ENCODE results near the gene SEMA5A. TPM values are rescaled to one million over a fixed set of nuclear protein-coding genes. Genes with fewer than 3 reads are reported as not detected.

The SEMA5A gene
- total and polyA plus RNA-seq, 4 experiments from 2014 or later = 1.1 to 4.5 (median 2.4) TPM

DNA sequence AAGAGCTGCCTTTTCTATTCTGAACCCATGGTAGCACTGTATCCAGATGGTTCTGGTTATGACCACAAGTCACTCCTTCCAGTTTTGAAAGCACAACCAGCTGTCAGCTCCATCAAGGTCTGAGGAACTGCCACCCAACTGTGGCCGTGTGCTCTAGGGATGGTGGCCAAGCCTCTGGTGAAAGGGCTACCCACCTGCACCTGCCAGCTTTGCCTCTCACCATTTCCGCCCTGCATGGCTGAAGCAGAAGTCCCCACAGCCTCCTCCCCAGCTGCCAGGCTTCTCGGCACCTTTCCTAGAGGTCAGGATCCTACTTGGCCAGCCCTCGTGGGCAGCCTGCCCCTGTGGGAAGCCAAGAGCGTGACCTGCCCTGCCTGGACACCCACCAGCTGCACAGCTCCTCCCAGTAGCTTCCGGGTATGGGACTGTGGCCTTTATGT is 16.8 kb downstream of the SEMA5A start:
- H3K27me3 Mint-ChIP-seq = no peaks in the 10 kb centered on the region
- Histone ChIP-seq H3K36me3 (ENCODE audit: insufficient read depth, low read length) (no peaks in the 10 kb centered on the region), H3K9me3 (ENCODE audit: control insufficient read depth in 1 of 2, low read length in 2 of 2) (no peaks in the 10 kb centered on the region), H3K27ac (ENCODE audit: low read depth, low read length) (no peak overlapping the region), H3K27me3 (ENCODE audit: insufficient read depth, low read length) (no peaks in the 10 kb centered on the region), H3K4me1 (ENCODE audit: insufficient read depth, low read length) (no peaks in the 10 kb centered on the region), H3K4me3 (ENCODE audit: low read length in 2 of 2) (no peak overlapping the region)
- no peak for DNase-seq
- intact Hi-C loops (cut with micrococcal nuclease) = no loop called here
- H3K36me3 Mint-ChIP-seq = no peaks in the 10 kb centered on the region
- no peaks in the 10 kb centered on the region for H3K4me1 Mint-ChIP-seq
- POLR2A ChIA-PET (ENCODE audit: partially characterized antibody) = no interaction called here
- no peak overlapping the region for H3K4me3 Mint-ChIP-seq
- CTCF ChIA-PET (ENCODE audit: partially characterized antibody) = no interaction called here
- no peak overlapping the region for H3K27ac Mint-ChIP-seq
- H3K9me3 Mint-ChIP-seq = peaks cover 0 to 4% (median 0%) of the 10 kb centered on the region in 8 donors

DNA sequence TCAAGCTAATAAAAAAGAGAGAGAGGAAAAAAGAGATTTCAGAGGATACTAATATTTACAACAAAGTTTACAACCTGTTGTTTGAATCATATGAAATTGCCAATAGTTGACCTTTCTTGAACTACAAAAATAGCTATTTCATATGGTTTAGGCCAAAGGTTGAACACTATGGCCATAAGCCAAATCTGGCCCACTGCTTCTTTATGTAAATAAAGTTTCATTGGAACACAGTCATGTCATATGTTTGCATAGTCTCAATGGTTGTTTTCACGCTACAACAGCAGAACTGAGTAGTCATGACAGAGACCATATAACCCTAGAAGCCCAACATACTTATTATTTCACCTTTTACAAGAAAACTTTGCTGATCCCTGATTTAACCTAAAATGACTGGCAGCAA is 20.9 kb downstream of the SEMA5A start:
- POLR2A ChIA-PET (ENCODE audit: partially characterized antibody) = no interaction called here
- H3K27me3 ChIP-seq (ENCODE audit: insufficient read depth, low read length) = no peaks in the 10 kb centered on the region
- no peaks in the 10 kb centered on the region for H3K36me3 Mint-ChIP-seq
- no peak overlapping the region for H3K4me3 Mint-ChIP-seq
- no peaks in the 10 kb centered on the region for H3K4me1 Mint-ChIP-seq
- no peaks in the 10 kb centered on the region for H3K36me3 ChIP-seq (ENCODE audit: insufficient read depth, low read length)
- no peaks in the 10 kb centered on the region for H3K9me3 ChIP-seq (ENCODE audit: control insufficient read depth in 1 of 2, low read length in 2 of 2)
- H3K27ac ChIP-seq (ENCODE audit: low read depth, low read length) = no peak overlapping the region
- intact Hi-C loops (cut with micrococcal nuclease) = no loop called here
- CTCF ChIA-PET (ENCODE audit: partially characterized antibody) = no interaction called here
- no peak overlapping the region for H3K4me3 ChIP-seq (ENCODE audit: low read length in 2 of 2)
- H3K27ac Mint-ChIP-seq = no peak overlapping the region
- peaks cover 0 to 3% (median 0%) of the 10 kb centered on the region in 8 donors for H3K9me3 Mint-ChIP-seq
- H3K27me3 Mint-ChIP-seq = no peaks in the 10 kb centered on the region
- DNase-seq = no peak
- no peaks in the 10 kb centered on the region for H3K4me1 ChIP-seq (ENCODE audit: insufficient read depth, low read length)

DNA sequence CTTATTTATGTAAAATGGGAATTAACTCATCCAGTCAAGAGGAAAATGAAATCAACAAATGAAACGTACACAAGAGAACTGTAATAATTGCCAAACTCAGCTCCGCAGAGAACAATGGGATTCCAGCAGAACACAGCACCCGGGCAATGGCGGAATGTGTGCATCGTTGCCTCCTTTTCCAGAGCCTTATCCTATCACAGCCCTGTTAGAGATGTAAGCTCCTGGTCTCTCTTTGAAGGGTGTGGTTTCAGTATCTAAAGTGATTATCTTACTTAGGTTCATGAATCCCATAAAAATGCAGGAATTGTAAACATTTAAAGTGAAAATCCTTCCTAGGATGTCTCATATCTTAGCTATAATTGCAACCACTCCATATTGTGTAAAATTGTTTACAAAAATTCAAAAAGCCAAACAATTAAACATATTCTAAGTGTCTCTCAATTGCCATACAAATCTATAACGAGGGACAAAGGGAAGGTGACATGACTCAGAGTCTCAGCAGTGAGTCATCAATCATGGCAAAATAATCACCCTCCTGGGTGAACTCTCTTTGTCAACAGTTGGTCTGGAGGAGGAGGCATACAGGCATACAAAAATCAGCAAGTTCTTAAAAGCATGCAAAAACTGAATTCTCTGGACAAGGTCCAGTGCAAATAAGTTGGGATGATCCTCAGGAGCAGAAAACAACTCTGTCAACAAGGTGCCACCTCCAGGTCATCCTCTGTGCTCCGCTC is 22.6 kb downstream of the SEMA5A start:
- Mint-ChIP-seq H3K9me3 (no peaks in the 10 kb centered on the region), H3K36me3 (no peaks in the 10 kb centered on the region), H3K27ac (no peak overlapping the region), H3K4me3 (no peak overlapping the region), H3K4me1 (no peaks in the 10 kb centered on the region), H3K27me3 (no peaks in the 10 kb centered on the region)
- no peak for DNase-seq
- CTCF ChIA-PET (ENCODE audit: partially characterized antibody) = no interaction called here
- H3K9me3 ChIP-seq (ENCODE audit: control insufficient read depth in 1 of 2, low read length in 2 of 2) = no peaks in the 10 kb centered on the region
- no peaks in the 10 kb centered on the region for H3K4me1 ChIP-seq (ENCODE audit: insufficient read depth, low read length)
- POLR2A ChIA-PET (ENCODE audit: partially characterized antibody) = no interaction called here
- H3K27ac ChIP-seq (ENCODE audit: low read depth, low read length) = no peak overlapping the region
- H3K36me3 ChIP-seq (ENCODE audit: insufficient read depth, low read length) = no peaks in the 10 kb centered on the region
- intact Hi-C loops (cut with micrococcal nuclease) = no loop called here
- no peak overlapping the region for H3K4me3 ChIP-seq (ENCODE audit: low read length in 2 of 2)
- H3K27me3 ChIP-seq (ENCODE audit: insufficient read depth, low read length) = no peaks in the 10 kb centered on the region

DNA sequence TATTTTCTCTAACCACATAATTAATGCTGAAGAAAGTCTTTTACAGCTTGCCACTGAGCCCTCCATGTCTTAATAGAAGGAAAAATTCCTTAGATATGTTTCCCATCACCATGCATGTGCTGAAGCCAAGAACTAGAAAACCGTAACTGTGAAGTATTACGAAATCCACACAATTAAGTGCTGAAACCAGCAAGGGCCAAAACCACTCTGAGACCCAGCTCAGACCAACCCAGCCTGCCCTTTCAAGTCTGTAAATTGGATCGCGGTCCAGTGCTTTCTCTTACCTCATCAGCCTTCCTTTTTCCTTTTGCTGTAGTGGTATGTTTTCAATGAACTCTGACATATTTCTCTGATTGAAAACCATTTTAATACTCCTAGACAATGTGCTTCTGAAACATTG is 26.3 kb downstream of the SEMA5A start:
- H3K27me3 ChIP-seq (ENCODE audit: insufficient read depth, low read length) = no peaks in the 10 kb centered on the region
- H3K36me3 ChIP-seq (ENCODE audit: insufficient read depth, low read length) = no peaks in the 10 kb centered on the region
- no peak overlapping the region for H3K4me3 Mint-ChIP-seq
- CTCF ChIA-PET (ENCODE audit: partially characterized antibody) = no interaction called here
- POLR2A ChIA-PET (ENCODE audit: partially characterized antibody) = no interaction called here
- no peaks in the 10 kb centered on the region for H3K4me1 Mint-ChIP-seq
- H3K4me3 ChIP-seq (ENCODE audit: low read length in 2 of 2) = no peak overlapping the region
- peaks cover 0 to 4% (median 0%) of the 10 kb centered on the region in 8 donors for H3K9me3 Mint-ChIP-seq
- H3K27ac ChIP-seq (ENCODE audit: low read depth, low read length) = no peak overlapping the region
- no peak overlapping the region for H3K27ac Mint-ChIP-seq
- DNase-seq = no peak
- H3K9me3 ChIP-seq (ENCODE audit: control insufficient read depth in 1 of 2, low read length in 2 of 2) = no peaks in the 10 kb centered on the region
- H3K27me3 Mint-ChIP-seq = no peaks in the 10 kb centered on the region
- H3K4me1 ChIP-seq (ENCODE audit: insufficient read depth, low read length) = no peaks in the 10 kb centered on the region
- intact Hi-C loops (cut with micrococcal nuclease) = no loop called here
- no peaks in the 10 kb centered on the region for H3K36me3 Mint-ChIP-seq

DNA sequence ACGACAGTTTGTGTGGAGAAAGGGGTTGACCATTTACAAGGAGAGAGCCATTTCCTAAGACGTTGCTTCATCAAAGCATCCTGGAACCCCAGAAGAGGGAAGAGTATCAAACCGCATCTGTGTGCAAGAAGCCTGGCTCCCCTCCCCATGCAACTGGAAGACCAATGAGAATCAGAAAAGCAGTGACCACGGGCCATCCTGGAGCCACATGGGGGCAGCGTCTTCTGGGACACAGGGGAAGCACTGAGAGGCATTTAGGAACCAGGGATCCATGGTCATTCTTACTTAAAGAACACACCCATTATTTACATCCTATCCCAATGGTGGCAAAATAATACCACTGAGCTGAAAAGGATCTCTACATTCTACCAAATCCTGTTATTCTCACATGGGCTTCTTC is 29.3 kb downstream of the SEMA5A start:
- DNase-seq = no peak
- CTCF ChIA-PET (ENCODE audit: partially characterized antibody) = no interaction called here

DNA sequence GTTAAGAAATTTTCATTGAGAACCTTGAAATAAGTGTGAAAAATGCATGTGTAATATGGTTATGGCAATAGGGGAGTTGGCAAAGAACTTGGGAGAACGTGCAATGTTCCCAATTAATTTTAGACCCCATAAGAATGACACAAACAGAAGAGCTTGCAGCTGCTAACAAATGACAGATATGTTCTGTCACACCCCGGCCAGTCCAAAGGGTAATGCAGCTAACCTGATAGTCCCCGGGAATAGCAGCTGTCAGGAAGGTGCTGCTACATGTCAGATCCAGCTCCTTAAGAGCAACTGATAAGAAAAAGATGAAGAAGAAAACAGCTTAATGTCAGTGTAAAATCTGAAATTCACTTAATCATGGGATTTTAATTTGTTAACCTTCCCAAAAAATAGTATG is 30.4 kb downstream of the SEMA5A start:
- H3K27ac ChIP-seq (ENCODE audit: low read depth, low read length) = no peak overlapping the region
- no peaks in the 10 kb centered on the region for H3K36me3 ChIP-seq (ENCODE audit: insufficient read depth, low read length)
- no peak for DNase-seq
- no peak overlapping the region for H3K4me3 ChIP-seq (ENCODE audit: low read length in 2 of 2)
- ChIA-PET POLR2A (ENCODE audit: partially characterized antibody) (no interaction called here), CTCF (ENCODE audit: partially characterized antibody) (no interaction called here)
- Mint-ChIP-seq H3K9me3 (peaks cover 0 to 6% (median 0%) of the 10 kb centered on the region in 8 donors), H3K4me1 (no peaks in the 10 kb centered on the region), H3K4me3 (no peak overlapping the region), H3K27me3 (no peaks in the 10 kb centered on the region), H3K36me3 (no peaks in the 10 kb centered on the region), H3K27ac (no peak overlapping the region)
- H3K27me3 ChIP-seq (ENCODE audit: insufficient read depth, low read length) = no peaks in the 10 kb centered on the region
- intact Hi-C loops (cut with micrococcal nuclease) = no loop called here
- no peaks in the 10 kb centered on the region for H3K9me3 ChIP-seq (ENCODE audit: control insufficient read depth in 1 of 2, low read length in 2 of 2)
- no peaks in the 10 kb centered on the region for H3K4me1 ChIP-seq (ENCODE audit: insufficient read depth, low read length)

More for the DNA sequence above, 29.3 kb downstream of the SEMA5A start:
- H3K27me3 ChIP-seq (ENCODE audit: insufficient read depth, low read length) = no peaks in the 10 kb centered on the region
- Mint-ChIP-seq H3K4me3 (no peak overlapping the region), H3K27ac (no peak overlapping the region), H3K36me3 (no peaks in the 10 kb centered on the region), H3K4me1 (no peaks in the 10 kb centered on the region), H3K27me3 (no peaks in the 10 kb centered on the region), H3K9me3 (peaks cover 0 to 6% (median 0%) of the 10 kb centered on the region in 8 donors)
- no peaks in the 10 kb centered on the region for H3K4me1 ChIP-seq (ENCODE audit: insufficient read depth, low read length)
- H3K9me3 ChIP-seq (ENCODE audit: control insufficient read depth in 1 of 2, low read length in 2 of 2) = no peaks in the 10 kb centered on the region
- no peak overlapping the region for H3K4me3 ChIP-seq (ENCODE audit: low read length in 2 of 2)
- intact Hi-C loops (cut with micrococcal nuclease) = no loop called here
- POLR2A ChIA-PET (ENCODE audit: partially characterized antibody) = no interaction called here
- H3K27ac ChIP-seq (ENCODE audit: low read depth, low read length) = no peak overlapping the region
- H3K36me3 ChIP-seq (ENCODE audit: insufficient read depth, low read length) = no peaks in the 10 kb centered on the region

DNA sequence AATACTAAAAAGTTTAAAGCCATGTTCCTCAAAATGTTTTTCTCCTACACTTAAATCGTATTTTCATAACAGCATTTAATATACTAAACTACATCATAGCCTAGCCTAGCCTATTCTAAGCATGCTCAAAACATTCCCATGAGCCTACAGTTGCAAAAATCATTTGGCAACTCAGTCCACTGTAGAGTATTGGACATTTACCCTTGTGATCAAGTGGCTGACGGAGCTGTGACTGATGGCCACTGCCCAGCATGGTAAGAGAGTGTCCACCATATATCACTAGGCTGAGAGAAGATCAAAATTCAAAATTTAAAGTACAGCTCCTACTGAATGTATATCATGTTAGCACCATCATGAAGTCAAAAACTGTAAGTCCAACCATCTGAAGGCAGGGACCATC is 30.9 kb downstream of the SEMA5A start:
- H3K4me3 ChIP-seq (ENCODE audit: low read length in 2 of 2) = no peak overlapping the region
- no peak overlapping the region for H3K27ac ChIP-seq (ENCODE audit: low read depth, low read length)
- no peaks in the 10 kb centered on the region for H3K27me3 ChIP-seq (ENCODE audit: insufficient read depth, low read length)
- peaks cover 0 to 6% (median 0%) of the 10 kb centered on the region in 8 donors for H3K9me3 Mint-ChIP-seq
- no peak for DNase-seq
- H3K4me1 ChIP-seq (ENCODE audit: insufficient read depth, low read length) = no peaks in the 10 kb centered on the region
- H3K4me1 Mint-ChIP-seq = no peaks in the 10 kb centered on the region
- H3K36me3 Mint-ChIP-seq = no peaks in the 10 kb centered on the region
- H3K9me3 ChIP-seq (ENCODE audit: control insufficient read depth in 1 of 2, low read length in 2 of 2) = no peaks in the 10 kb centered on the region
- ChIA-PET POLR2A (ENCODE audit: partially characterized antibody) (no interaction called here), CTCF (ENCODE audit: partially characterized antibody) (no interaction called here)
- H3K27ac Mint-ChIP-seq = no peak overlapping the region
- H3K36me3 ChIP-seq (ENCODE audit: insufficient read depth, low read length) = no peaks in the 10 kb centered on the region
- H3K4me3 Mint-ChIP-seq = no peak overlapping the region
- no peaks in the 10 kb centered on the region for H3K27me3 Mint-ChIP-seq
- intact Hi-C loops (cut with micrococcal nuclease) = no loop called here

DNA sequence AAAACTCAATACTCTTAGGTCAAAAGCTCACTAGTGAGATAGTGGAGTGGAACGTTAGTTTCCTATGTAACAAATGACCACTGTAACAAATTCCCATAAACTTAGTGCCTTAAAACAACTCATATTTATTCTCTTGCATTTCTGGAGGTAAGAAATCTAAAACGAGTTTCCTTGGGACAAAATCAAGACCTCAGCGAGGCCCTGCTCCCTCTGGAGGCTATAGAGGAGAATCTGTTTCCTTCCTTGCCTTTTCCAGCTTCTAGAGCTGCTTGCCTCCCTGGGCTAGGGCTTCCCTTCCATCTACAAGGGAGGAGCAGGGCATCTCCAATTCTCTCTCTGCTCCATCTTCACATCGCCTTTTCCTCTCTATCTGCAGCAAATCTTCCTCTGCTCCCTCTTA is 32.0 kb downstream of the SEMA5A start:
- Histone ChIP-seq H3K9me3 (ENCODE audit: control insufficient read depth in 1 of 2, low read length in 2 of 2) (no peaks in the 10 kb centered on the region), H3K36me3 (ENCODE audit: insufficient read depth, low read length) (no peaks in the 10 kb centered on the region), H3K4me1 (ENCODE audit: insufficient read depth, low read length) (no peaks in the 10 kb centered on the region), H3K27me3 (ENCODE audit: insufficient read depth, low read length) (no peaks in the 10 kb centered on the region), H3K27ac (ENCODE audit: low read depth, low read length) (no peak overlapping the region), H3K4me3 (ENCODE audit: low read length in 2 of 2) (no peak overlapping the region)
- POLR2A ChIA-PET (ENCODE audit: partially characterized antibody) = no interaction called here
- Mint-ChIP-seq H3K9me3 (peaks cover 0 to 6% (median 0%) of the 10 kb centered on the region in 8 donors), H3K27me3 (no peaks in the 10 kb centered on the region), H3K4me1 (no peaks in the 10 kb centered on the region), H3K27ac (no peak overlapping the region), H3K36me3 (no peaks in the 10 kb centered on the region), H3K4me3 (no peak overlapping the region)
- DNase-seq = no peak
- CTCF ChIA-PET (ENCODE audit: partially characterized antibody) = no interaction called here
- intact Hi-C loops (cut with micrococcal nuclease) = no loop called here

All from CD4-positive, alpha-beta memory T cell (primary cell).